ENCODE measurements around the gene IL6ST.
"Not testable (repeated sequence)": the region's sequence is repeated elsewhere in the genome, so short reads cannot be mapped to it uniquely, and the experiment has no call there.

The IL6ST gene

GRCh38 chr5:55994495-55994997 lies at the start of gene IL6ST:
IL6ST (minus strand) TSS chr5:55994963; CDS start chr5:55976278, 18,685 bp downstream.
- peak; percentile 49 for DNase-seq

- no peak for DNase-seq
Observed at GRCh38 chr5:56039985-56040384, 45.2 kb upstream of the IL6ST start.

- DNase-seq: not testable (repeated sequence)
Observed at GRCh38 chr5:56038206-56038605, 43.4 kb upstream of the IL6ST start.

GRCh38 chr5:56037531-56038010 lies 42.8 kb upstream of the IL6ST start:
- DNase-seq: peak; percentile 92

GRCh38 chr5:56035394-56035793 lies 40.6 kb upstream of the IL6ST start:
- DNase-seq: not testable (repeated sequence)

DNA sequence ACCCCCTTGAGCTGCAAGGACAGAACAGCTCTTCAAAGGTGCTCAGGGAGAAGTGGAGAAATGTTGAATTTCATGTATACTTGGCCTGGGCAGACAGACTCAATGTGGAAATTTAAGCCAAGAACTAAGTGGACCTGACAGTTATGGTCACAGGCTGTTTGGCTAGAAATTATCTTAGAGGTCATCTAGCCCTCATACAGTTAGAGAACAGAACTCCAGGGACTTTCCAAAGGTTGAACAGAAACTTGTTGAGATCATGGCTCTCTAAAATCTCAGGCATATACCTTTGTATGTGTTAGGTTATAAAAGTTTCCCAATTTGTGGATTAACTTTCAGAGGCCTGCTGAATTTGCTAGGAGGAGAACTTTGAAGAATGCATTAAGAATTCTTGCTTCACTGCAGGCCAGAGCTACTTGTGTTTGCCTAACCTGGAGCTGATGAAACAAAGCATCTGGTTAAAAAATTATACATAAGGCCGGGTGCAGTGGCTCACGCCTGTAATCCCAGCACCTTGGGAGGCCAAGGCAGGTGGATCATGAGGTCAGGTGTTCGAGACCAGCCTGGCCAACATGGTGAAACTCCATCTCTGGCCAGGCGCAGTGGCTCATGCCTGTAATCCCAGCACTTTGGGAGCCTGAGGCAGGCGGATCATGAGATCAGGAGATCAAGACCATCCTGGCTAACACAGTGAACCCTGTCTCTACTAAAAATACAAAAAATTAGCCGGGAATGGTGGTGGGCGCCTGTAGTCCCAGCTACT lies 35.3 kb upstream of the IL6ST start:
- DNase-seq: not testable (repeated sequence)

- no peak for DNase-seq
Observed at GRCh38 chr5:56029457-56029856, 34.7 kb upstream of the IL6ST start.

GRCh38 chr5:56028708-56029107 lies 33.9 kb upstream of the IL6ST start:
- DNase-seq: no peak

DNA sequence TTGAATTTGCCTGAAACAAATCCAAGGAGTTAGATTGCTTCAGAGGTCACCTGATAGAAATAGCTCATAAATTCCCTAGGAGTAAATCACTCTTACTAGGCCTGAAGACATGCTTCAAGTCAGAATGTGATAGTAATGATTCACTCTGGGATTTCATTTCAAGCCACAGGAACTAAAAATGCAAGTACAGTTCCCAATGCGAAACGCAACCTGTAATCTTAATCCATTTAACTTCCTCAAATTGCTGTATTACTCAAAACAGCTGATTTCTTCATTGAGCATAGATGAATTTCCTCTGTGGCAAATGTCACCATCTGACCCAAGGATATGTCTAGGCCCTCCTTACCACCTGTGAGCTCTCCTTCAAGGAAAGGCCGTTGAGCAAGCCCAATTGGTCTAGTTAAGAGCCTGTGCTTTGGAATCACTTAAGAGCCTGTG lies 32.1 kb upstream of the IL6ST start:
- no peak for DNase-seq

GRCh38 chr5:56025151-56025885 lies 30.6 kb upstream of the IL6ST start:
- no peak for DNase-seq

DNA sequence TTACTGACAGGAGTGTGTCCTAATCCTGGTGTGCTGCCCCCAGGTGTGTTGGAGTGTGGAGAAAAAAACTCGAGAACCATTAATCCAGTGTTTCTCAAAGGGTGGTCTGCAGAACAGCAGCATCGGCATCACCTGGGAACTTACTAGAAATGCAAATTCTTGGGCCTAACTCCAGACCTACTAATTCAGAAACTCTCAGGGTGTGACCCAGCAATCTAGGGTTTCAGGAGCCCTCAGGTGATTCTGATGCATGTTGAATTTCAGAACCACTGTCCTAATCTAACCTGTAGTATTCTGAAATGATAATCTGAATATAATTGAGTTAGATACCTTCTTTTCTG lies 30.0 kb upstream of the IL6ST start:
- no peak for DNase-seq

- no peak for DNase-seq
Observed at GRCh38 chr5:56023296-56023695, 28.5 kb upstream of the IL6ST start.

- DNase-seq: no peak
Observed at GRCh38 chr5:56019306-56020272, 24.8 kb upstream of the IL6ST start.

GRCh38 chr5:56018832-56019231 lies 24.1 kb upstream of the IL6ST start:
- no peak for DNase-seq

- not testable (repeated sequence) for DNase-seq
Observed at GRCh38 chr5:56014701-56015100, 19.9 kb upstream of the IL6ST start.

GRCh38 chr5:56013939-56014338 lies 19.2 kb upstream of the IL6ST start:
- not testable (repeated sequence) for DNase-seq

GRCh38 chr5:56012281-56012963 lies 17.7 kb upstream of the IL6ST start:
- DNase-seq: no peak

GRCh38 chr5:56011835-56012234 lies 17.1 kb upstream of the IL6ST start:
- no peak for DNase-seq

DNA sequence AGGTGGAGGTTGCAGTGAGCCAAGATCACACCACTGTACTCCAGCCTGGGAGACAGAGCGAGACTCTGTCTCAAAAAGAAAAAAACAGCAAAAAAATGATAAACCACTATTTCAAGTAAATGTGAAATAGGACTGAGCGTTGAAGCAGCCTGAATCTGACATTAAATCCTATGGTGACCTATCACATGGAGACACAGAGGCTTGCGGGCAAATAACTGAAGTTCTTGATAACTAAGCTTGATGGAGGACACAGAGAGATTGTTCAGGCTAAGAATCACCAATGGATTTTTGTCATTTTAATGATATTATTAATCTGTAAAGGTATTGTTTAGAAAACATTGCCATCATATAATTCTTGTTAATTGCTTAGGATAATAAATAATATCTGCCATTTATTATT lies 15.7 kb upstream of the IL6ST start:
- DNase-seq: no peak

DNA sequence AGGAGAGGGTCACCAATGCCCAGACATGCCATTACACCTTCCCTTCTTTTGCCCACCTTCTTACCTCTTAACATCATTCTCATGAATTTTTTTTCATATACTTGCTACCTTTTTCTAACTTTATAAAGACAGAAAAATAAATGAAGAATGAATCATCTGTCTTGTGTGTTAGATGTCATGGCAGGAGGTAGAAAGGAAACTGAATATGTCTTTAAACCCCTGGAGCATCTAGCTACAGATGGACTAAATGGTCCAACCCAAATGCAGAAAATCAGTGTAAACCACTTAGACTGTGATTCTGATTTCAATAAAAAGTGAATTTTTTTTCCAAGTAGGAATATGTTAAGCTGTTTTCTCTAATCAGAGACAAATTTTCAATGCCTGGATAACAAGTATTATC lies 11.8 kb upstream of the IL6ST start:
- no peak for DNase-seq

GRCh38 chr5:56006094-56006493 lies 11.3 kb upstream of the IL6ST start:
- DNase-seq: no peak

GRCh38 chr5:56004874-56005273 lies 10.1 kb upstream of the IL6ST start:
- DNase-seq: no peak
